Body of pancreas (tissue), 4 donors: ENCODE data around the gene JADE1.

ENCODE experiments used
- POLR2A ChIP-seq, 3 donors: fragments of 450-650 bp; IDR thresholded peaks; one replicate each; pipeline ENCODE4 v1.6.1; 2016; ENCODE audit warnings: antibody characterized with exemption in 3 of 3, mild to moderate bottlenecking in 2 of 3
- TF ChIP-seq, protein P1 (sequence below), 7 experiments: fragments of 450-650 bp in 4 of 7; fragments of 200-600 bp in 3 of 7; sonication (generic) in 3 of 7; IDR thresholded peaks; one replicate each; pipeline ENCODE4 v1.5.1; 2016 to 2019; ENCODE audit warnings: antibody characterized with exemption in 7 of 7

GRCh38 chr4:128848461-128848860, 39.0 kb downstream of the JADE1 start:
- TF ChIP-seq, protein P1, sequence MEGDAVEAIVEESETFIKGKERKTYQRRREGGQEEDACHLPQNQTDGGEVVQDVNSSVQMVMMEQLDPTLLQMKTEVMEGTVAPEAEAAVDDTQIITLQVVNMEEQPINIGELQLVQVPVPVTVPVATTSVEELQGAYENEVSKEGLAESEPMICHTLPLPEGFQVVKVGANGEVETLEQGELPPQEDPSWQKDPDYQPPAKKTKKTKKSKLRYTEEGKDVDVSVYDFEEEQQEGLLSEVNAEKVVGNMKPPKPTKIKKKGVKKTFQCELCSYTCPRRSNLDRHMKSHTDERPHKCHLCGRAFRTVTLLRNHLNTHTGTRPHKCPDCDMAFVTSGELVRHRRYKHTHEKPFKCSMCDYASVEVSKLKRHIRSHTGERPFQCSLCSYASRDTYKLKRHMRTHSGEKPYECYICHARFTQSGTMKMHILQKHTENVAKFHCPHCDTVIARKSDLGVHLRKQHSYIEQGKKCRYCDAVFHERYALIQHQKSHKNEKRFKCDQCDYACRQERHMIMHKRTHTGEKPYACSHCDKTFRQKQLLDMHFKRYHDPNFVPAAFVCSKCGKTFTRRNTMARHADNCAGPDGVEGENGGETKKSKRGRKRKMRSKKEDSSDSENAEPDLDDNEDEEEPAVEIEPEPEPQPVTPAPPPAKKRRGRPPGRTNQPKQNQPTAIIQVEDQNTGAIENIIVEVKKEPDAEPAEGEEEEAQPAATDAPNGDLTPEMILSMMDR (IDR thresholded peaks at IDR 0.05): no peak
- no peak for TF ChIP-seq POLR2A (IDR thresholded peaks at IDR 0.05)
